BJ (cell line): Measurements from ENCODE around the gene PCP2. TPM values are rescaled to one million over a fixed set of nuclear protein-coding genes. Genes with fewer than 3 reads are reported as not detected.

ENCODE experiments used
- CTCF ChIA-PET: fragments of 350-600 bp; formaldehyde crosslinking; extraction: SDS; loops from one replicate; lab custom pipeline; 2021; ENCODE audit warnings: antibody characterized with exemption, inconsistent platforms; lab: Yijun Ruan, JAX
- POLR2A ChIA-PET: fragments of 300-600 bp; sonication (Branson Sonifier 250); formaldehyde crosslinking; extraction: SDS; loops from one replicate; lab custom pipeline; 2021; ENCODE audit warnings: antibody characterized with exemption; lab: Charles Lee
- DNase-seq: peaks from one replicate; pipeline ENCODE4 v3.0.0-alpha.2; 2011; ENCODE audit warnings: low read depth
- H3K27me3 ChIP-seq: 2 replicates; pipeline ENCODE4 v1.6.0; 2011; ENCODE audit warnings: low read length; ENCODE audit not compliant: control insufficient read depth, insufficient read depth
- H3K36me3 ChIP-seq: 2 replicates; pipeline ENCODE4 v1.5.1; 2011; ENCODE audit warnings: low read length; ENCODE audit not compliant: control insufficient read depth, insufficient read depth
- H3K4me3 ChIP-seq: 2 replicates; pipeline ENCODE4 v1.5.1; 2011; ENCODE audit warnings: low read depth, mild to moderate bottlenecking, control low read depth, low read length
- polyA plus RNA-seq: library from polyadenylated mRNA; depleted of rRNA; stranded (reverse); fragments of >200 nt; gene quantifications from 2 replicates; pipeline ENCODE4 v1.2.3, GENCODE V29; 2011
- TF ChIP-seq, protein P1 (sequence below): IDR thresholded peaks from 2 replicates; pipeline ENCODE4 v1.5.1; 2011; ENCODE audit warnings: low read depth, mild to moderate bottlenecking, control low read depth, inconsistent platforms, low read length, moderate library complexity; ENCODE audit not compliant: insufficient read depth

PCP2 gene
- polyA plus RNA-seq, 1 experiment = not detected

DNA sequence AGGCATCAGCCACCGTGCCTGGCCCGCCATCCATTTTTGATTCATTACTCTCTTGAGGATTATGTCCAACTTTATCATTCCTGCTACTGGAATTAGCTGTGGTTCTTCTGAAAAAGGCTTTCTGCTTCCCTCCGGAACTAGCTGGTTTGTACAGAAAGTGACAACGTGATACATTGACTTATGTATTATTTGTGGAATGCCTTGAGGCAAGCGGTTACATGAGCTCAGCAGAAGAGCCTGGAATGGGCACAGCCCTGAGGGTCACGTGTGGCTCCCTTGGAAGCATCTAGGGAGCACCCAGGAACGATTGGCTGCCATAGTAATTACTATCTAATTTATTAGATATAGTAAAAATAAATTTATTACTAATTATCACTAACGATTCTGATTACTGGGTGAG, 20.9 kb upstream of the PCP2 start:
- no peak for DNase-seq
- CTCF ChIA-PET = interaction anchor here (0.6 to 11.0 kb wide), 6 partner anchors 10 to 302 kb away, joined by 3 to 91 read pairs (median 7); partner anchors contain the start of gene TRAPPC5
- POLR2A ChIA-PET = no interaction called here
- TF ChIP-seq, protein P1, sequence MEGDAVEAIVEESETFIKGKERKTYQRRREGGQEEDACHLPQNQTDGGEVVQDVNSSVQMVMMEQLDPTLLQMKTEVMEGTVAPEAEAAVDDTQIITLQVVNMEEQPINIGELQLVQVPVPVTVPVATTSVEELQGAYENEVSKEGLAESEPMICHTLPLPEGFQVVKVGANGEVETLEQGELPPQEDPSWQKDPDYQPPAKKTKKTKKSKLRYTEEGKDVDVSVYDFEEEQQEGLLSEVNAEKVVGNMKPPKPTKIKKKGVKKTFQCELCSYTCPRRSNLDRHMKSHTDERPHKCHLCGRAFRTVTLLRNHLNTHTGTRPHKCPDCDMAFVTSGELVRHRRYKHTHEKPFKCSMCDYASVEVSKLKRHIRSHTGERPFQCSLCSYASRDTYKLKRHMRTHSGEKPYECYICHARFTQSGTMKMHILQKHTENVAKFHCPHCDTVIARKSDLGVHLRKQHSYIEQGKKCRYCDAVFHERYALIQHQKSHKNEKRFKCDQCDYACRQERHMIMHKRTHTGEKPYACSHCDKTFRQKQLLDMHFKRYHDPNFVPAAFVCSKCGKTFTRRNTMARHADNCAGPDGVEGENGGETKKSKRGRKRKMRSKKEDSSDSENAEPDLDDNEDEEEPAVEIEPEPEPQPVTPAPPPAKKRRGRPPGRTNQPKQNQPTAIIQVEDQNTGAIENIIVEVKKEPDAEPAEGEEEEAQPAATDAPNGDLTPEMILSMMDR = no peak
- Histone ChIP-seq H3K27me3 (peaks cover 3% of the 10 kb centered on the region; the same call in 1 of the 2 replicates), H3K4me3 (no peak overlapping the region), H3K36me3 (no peaks in the 10 kb centered on the region)

DNA sequence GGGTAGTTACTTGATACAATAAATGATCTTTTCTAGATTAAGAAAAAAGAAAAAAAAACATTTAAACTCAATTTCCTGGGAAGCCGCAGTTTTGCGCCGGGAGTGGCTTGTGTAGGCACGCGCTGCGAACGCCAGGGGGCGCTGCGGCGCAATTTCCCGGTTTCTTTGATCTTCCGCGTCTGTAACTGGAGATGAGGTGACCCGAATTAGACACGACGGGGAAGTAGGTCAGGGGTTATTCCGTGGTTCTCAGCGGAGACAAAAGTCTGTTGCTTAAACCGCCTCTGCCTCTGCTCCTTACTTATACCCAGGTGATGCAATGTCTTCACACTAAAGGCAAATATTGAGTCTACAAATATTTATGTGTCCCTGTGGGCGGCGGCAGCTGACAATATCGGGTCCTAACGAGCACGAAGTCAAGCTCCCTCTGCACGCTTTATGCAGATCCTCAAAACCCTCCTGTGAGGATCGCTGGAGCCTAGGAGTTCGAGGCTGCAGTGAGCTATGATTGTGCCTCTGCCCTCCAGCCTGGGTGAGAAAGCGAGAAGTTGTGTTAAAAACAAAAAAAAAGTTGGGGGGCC, 18.6 kb upstream of the PCP2 start:
- Histone ChIP-seq H3K36me3 (no peaks in the 10 kb centered on the region), H3K4me3 (no peak overlapping the region; the same call in 1 of the 2 replicates), H3K27me3 (peaks cover 3% of the 10 kb centered on the region; the same call in 1 of the 2 replicates)
- CTCF ChIA-PET = interaction anchor here (0.6 to 11.0 kb wide), 16 partner anchors 9 to 298 kb away, joined by 3 to 91 read pairs (median 6); partner anchors contain the start of genes MCEMP1, PET100, PNPLA6 and RETN
- POLR2A ChIA-PET = no interaction called here
- DNase-seq = peak; percentile 19
- TF ChIP-seq, protein P1 = peak; percentile 97

DNA sequence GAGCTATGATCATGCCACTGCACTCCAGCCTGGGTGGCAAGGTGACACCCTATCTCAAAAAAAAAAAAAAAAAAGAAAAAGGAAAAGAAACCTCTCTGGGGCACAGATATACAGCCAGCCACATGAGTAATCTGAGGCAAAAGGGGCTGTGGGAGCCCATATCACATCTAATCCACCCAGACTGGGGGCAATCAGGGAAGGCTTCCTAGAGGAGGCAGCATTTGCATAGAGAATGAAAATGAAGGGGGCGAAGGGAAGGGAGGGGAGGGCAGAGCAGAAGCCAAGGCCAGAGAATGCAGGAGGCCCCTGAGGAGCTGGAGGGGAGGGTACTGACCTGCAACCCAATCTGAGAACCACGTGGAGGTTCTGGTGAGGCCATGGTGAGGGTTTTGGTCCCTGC, 16.6 kb upstream of the PCP2 start:
- CTCF ChIA-PET = interaction anchor here (2.1 to 11.0 kb wide), 2 partner anchors 12 to 31 kb away, joined by 15 to 91 read pairs; partner anchors contain the start of genes STXBP2 and TRAPPC5
- Histone ChIP-seq H3K4me3 (no peak overlapping the region), H3K36me3 (no peaks in the 10 kb centered on the region), H3K27me3 (peaks cover 3% of the 10 kb centered on the region; the same call in 1 of the 2 replicates)
- TF ChIP-seq, protein P1 = no peak
- POLR2A ChIA-PET = no interaction called here
- no peak for DNase-seq

DNA sequence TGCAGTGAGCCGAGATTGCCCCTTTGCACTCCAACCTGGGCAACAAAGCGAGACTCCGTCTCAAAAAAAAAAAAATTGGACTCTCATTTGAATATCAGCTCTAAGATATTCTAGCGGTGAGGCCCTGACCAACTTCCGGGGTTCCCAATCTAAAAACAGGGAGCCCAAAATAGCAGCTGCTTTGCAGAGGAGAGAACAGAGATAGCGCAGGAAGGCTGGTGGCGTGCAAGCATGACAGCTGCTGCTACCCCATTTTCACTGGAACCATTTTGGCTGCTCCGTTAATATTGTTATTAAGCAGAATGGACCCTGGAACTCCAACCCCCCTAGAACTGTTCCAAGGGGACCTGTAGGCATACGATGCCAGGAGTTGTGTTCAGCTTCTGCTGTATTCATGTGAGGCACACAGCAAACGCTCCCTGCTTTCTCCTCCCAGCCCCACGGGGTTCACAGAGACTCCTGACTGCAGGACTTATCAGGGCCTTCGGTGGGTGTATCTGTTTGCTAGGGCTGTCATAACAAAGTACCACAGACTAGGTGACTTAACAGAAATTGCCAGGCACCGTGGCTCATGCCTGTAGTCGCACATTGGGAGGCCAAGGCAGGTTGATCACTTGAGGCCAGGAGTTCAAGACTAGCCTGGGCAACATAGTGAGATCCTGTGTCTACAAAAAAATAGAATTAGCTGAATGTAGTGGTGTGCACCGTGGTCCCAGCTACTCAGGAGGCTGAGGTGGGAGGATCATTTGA, 14.9 kb upstream of the PCP2 start:
- TF ChIP-seq, protein P1 = no peak
- no peaks in the 10 kb centered on the region; the same call in 1 of the 2 replicates for H3K36me3 ChIP-seq
- ChIA-PET CTCF (interaction anchor here (0.6 to 11.0 kb wide), 5 partner anchors 13 to 151 kb away, joined by 3 to 91 read pairs (median 4); partner anchors contain the start of gene TRAPPC5), POLR2A (no interaction called here)
- H3K4me3 ChIP-seq = no peak overlapping the region
- H3K27me3 ChIP-seq = peaks cover 3% of the 10 kb centered on the region; the same call in 1 of the 2 replicates
- DNase-seq = no peak

DNA sequence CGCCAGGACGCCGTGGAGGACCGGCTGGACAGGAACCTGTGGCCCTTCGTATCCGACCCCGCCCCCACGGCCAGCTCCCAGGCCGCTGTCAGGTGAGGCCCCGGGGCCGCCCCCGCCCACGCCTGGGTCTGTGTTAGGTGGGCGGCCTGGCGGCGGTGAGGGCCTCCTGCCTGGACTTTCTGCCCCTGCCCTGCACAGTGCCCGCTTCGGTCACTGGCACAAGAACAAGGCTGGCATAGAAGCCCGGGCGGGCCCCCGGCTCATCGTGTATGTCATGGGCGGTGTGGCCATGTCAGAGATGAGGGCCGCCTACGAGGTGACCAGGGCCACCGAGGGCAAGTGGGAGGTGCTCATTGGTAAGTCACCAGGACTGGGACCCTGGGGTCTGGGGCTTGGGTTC, 13.6 kb upstream of the PCP2 start:
- DNase-seq = no peak
- CTCF ChIA-PET = no interaction called here
- H3K4me3 ChIP-seq = no peak overlapping the region
- POLR2A ChIA-PET = no interaction called here
- peaks cover 3% of the 10 kb centered on the region; the same call in 1 of the 2 replicates for H3K27me3 ChIP-seq
- H3K36me3 ChIP-seq = peaks cover 2% of the 10 kb centered on the region
- TF ChIP-seq, protein P1 = no peak
